RWPE2 (cell line): ENCODE results near the gene FAM50B.

Source experiments
- ATAC-seq: fragments of 200-7000 bp; cut with Tn5 transposase; 3 replicates; pipeline ENCODE4 v1.9.1; 2021; ENCODE audit warnings: low read depth
- DNase-seq: peaks from one replicate; pipeline ENCODE4 v3.0.0-alpha.2; 2020; ENCODE audit warnings: low spot score
- H3K27ac ChIP-seq: fragments of 450-650 bp; 2 replicates; pipeline ENCODE4 v1.5.1; 2017; ENCODE audit warnings: mild to moderate bottlenecking; ENCODE audit not compliant: poor library complexity, severe bottlenecking
- H3K27me3 ChIP-seq: fragments of 250-450 bp; sonication (Bioruptor Pico); 2 replicates; pipeline ENCODE4 v1.5.1; 2021; ENCODE audit warnings: mild to moderate bottlenecking, moderate library complexity; ENCODE audit not compliant: insufficient read depth, poor library complexity, severe bottlenecking
- H3K36me3 ChIP-seq: fragments of 250-450 bp; sonication (Bioruptor Pico); 2 replicates; pipeline ENCODE4 v1.5.1; 2020; ENCODE audit warnings: low read depth, mild to moderate bottlenecking, moderate library complexity
- H3K4me1 ChIP-seq: fragments of 250-450 bp; sonication (Bioruptor Pico); 2 replicates; pipeline ENCODE4 v1.5.1; 2021; ENCODE audit warnings: mild to moderate bottlenecking, moderate library complexity; ENCODE audit not compliant: insufficient read depth, poor library complexity, severe bottlenecking
- H3K4me3 ChIP-seq: fragments of 250-450 bp; sonication (Bioruptor Pico); 2 replicates; pipeline ENCODE4 v1.5.1; 2021; ENCODE audit warnings: mild to moderate bottlenecking, moderate library complexity; ENCODE audit not compliant: severe bottlenecking
- H3K9me3 ChIP-seq: fragments of 250-450 bp; sonication (Bioruptor Pico); 2 replicates; pipeline ENCODE4 v1.5.1; 2021; ENCODE audit warnings: mild to moderate bottlenecking, moderate library complexity; ENCODE audit not compliant: severe bottlenecking
- CTCF ChIP-seq: fragments of 450-650 bp; IDR thresholded peaks from one replicate; pipeline ENCODE4 v1.5.1; 2017; ENCODE audit warnings: mild to moderate bottlenecking, moderate library complexity; ENCODE audit not compliant: poor library complexity, severe bottlenecking

FAM50B gene

GRCh38 chr6:3808199-3808598, 41.0 kb upstream of the FAM50B start:
- no peaks in the 10 kb centered on the region for H3K36me3 ChIP-seq
- no peaks in the 10 kb centered on the region for H3K9me3 ChIP-seq
- peaks cover 50% of the 10 kb centered on the region for H3K4me1 ChIP-seq
- H3K27me3 ChIP-seq, result no peaks in the 10 kb centered on the region
- H3K27ac ChIP-seq, result peak overlapping the region; percentile 97
- ATAC-seq (0 out of 3 replicates have a peak, but pooled peaks have one; percentile 5), DNase-seq (no peak)
- no peak overlapping the region for H3K4me3 ChIP-seq
- TF ChIP-seq CTCF, result no peak

GRCh38 chr6:3808759-3809514, 40.2 kb upstream of the FAM50B start:
- DNase-seq (peak; percentile 89), ATAC-seq (peak; percentile 89)
- H3K36me3 ChIP-seq, result no peaks in the 10 kb centered on the region
- no peaks in the 10 kb centered on the region for H3K27me3 ChIP-seq
- peaks cover 53% of the 10 kb centered on the region for H3K4me1 ChIP-seq
- peak; percentile 17 for TF ChIP-seq CTCF
- no peaks in the 10 kb centered on the region for H3K9me3 ChIP-seq
- no peak overlapping the region for H3K4me3 ChIP-seq
- peak overlapping the region; percentile 97 for H3K27ac ChIP-seq

- DNase-seq (no peak), ATAC-seq (no peak)
- Histone ChIP-seq H3K27ac (peak overlapping the region; percentile 97), H3K4me1 (peaks cover 48% of the 10 kb centered on the region), H3K27me3 (no peaks in the 10 kb centered on the region), H3K9me3 (no peaks in the 10 kb centered on the region), H3K4me3 (no peak overlapping the region), H3K36me3 (no peaks in the 10 kb centered on the region)
- no peak for TF ChIP-seq CTCF
Measured at GRCh38 chr6:3809515-3809891, 39.7 kb upstream of the FAM50B start.

GRCh38 chr6:3809982-3810381, 39.2 kb upstream of the FAM50B start:
- Histone ChIP-seq H3K9me3 (no peaks in the 10 kb centered on the region), H3K27ac (peak overlapping the region; percentile 97), H3K4me1 (peaks cover 43% of the 10 kb centered on the region), H3K4me3 (no peak overlapping the region), H3K27me3 (no peaks in the 10 kb centered on the region), H3K36me3 (no peaks in the 10 kb centered on the region)
- TF ChIP-seq CTCF, result no peak
- DNase-seq (no peak), ATAC-seq (no peak)

GRCh38 chr6:3811191-3811590, 38.0 kb upstream of the FAM50B start:
- H3K9me3 ChIP-seq, result no peaks in the 10 kb centered on the region

More at GRCh38 chr6:3811191-3811590, 38.0 kb upstream of the FAM50B start:
- peak overlapping the region; percentile 97 for H3K27ac ChIP-seq
- H3K4me3 ChIP-seq, result no peak overlapping the region
- no peak for TF ChIP-seq CTCF
- DNase-seq, result no peak
- peaks cover 34% of the 10 kb centered on the region for H3K4me1 ChIP-seq
- ATAC-seq, result no peak
- H3K36me3 ChIP-seq, result no peaks in the 10 kb centered on the region
- no peaks in the 10 kb centered on the region for H3K27me3 ChIP-seq
